OCI-LY7 (cell line): ENCODE results near the gene BAHCC1. TPM values are rescaled to one million over a fixed set of nuclear protein-coding genes. Genes with fewer than 3 reads are reported as not detected.

Experiments
- BruUV-seq: library from RNA; stranded (reverse); fragments of 400-500 nt; replicated peaks from 2 replicates; lab custom pipeline; 2021; lab: Mats Ljungman, UMichigan
- CTCF ChIA-PET: fragments of 300-600 bp; sonication (Branson Sonifier 250); formaldehyde crosslinking; loops from one replicate; lab custom pipeline; 2022; ENCODE audit warnings: antibody characterized with exemption; ENCODE audit not compliant: unreplicated experiment; lab: Charles Lee
- POLR2A ChIA-PET: fragments of 300-600 bp; sonication (Branson Sonifier 250); formaldehyde crosslinking; loops from one replicate; lab custom pipeline; 2022; ENCODE audit warnings: antibody characterized with exemption; lab: Charles Lee
- DNase-seq: peaks from one replicate; pipeline ENCODE4 v3.0.0-alpha.2; 2015; ENCODE audit warnings: low spot score
- H2AFZ ChIP-seq: fragments of 200-600 bp; sonication (generic), shearing (Covaris generic); 2 replicates; pipeline ENCODE4 v1.6.1; 2014; ENCODE audit warnings: mild to moderate bottlenecking, antibody characterized with exemption, low read length, moderate library complexity
- H3K27ac ChIP-seq: fragments of 200-600 bp; sonication (generic); 2 replicates; pipeline ENCODE4 v1.5.1; 2014; ENCODE audit warnings: mixed run types, low read depth, mild to moderate bottlenecking, moderate library complexity, low read length, inconsistent platforms; ENCODE audit not compliant: poor library complexity, severe bottlenecking
- H3K36me3 ChIP-seq: fragments of 200-600 bp; sonication (generic); 2 replicates; pipeline ENCODE4 v1.6.1; 2014; ENCODE audit warnings: mild to moderate bottlenecking, antibody characterized with exemption, low read length, moderate library complexity, mixed read lengths; ENCODE audit not compliant: insufficient read depth
- H3K4me1 ChIP-seq: fragments of 200-600 bp; sonication (generic); 2 replicates; pipeline ENCODE4 v1.5.1; 2014; ENCODE audit warnings: mild to moderate bottlenecking, low read length; ENCODE audit not compliant: insufficient read depth, poor library complexity, severe bottlenecking
- H3K4me2 ChIP-seq: fragments of 200-600 bp; sonication (generic); 2 replicates; pipeline ENCODE4 v1.6.1; 2014; ENCODE audit warnings: mild to moderate bottlenecking, low read length
- H3K4me3 ChIP-seq: fragments of 200-600 bp; sonication (generic); 2 replicates; pipeline ENCODE4 v1.5.1; 2014; ENCODE audit warnings: mild to moderate bottlenecking, low read depth, low read length; ENCODE audit not compliant: poor library complexity, severe bottlenecking
- H3K79me2 ChIP-seq: fragments of 200-600 bp; sonication (generic); 2 replicates; pipeline ENCODE4 v1.6.1; 2016; ENCODE audit warnings: low read depth, mild to moderate bottlenecking, low read length, moderate library complexity, mixed read lengths; ENCODE audit not compliant: insufficient read depth
- H3K9me2 ChIP-seq: fragments of 200-600 bp; sonication (generic); 2 replicates; pipeline ENCODE4 v1.6.1; 2016; ENCODE audit warnings: mild to moderate bottlenecking, low read length, mixed read lengths; ENCODE audit not compliant: insufficient read depth
- H3K9me3 ChIP-seq: fragments of 200-600 bp; sonication (generic); 2 replicates; pipeline ENCODE4 v1.6.1; 2014; ENCODE audit warnings: mild to moderate bottlenecking, mixed run types, low read length, mixed read lengths
- H4K20me1 ChIP-seq: fragments of 200-600 bp; sonication (generic); 2 replicates; pipeline ENCODE4 v1.6.1; 2014; ENCODE audit warnings: mild to moderate bottlenecking, antibody characterized with exemption, low read length, moderate library complexity, mixed read lengths; ENCODE audit not compliant: insufficient read depth
- CTCF ChIP-seq: fragments of 200-600 bp; sonication (generic); conservative IDR thresholded peaks from 2 replicates; pipeline ENCODE4 v1.5.1; 2014; ENCODE audit warnings: mild to moderate bottlenecking, antibody characterized with exemption, low read length, moderate library complexity, mixed read lengths
- EZH2phosphoT487 ChIP-seq: fragments of 200-600 bp; sonication (generic); IDR thresholded peaks from 2 replicates; pipeline ENCODE4 v1.6.1; 2018; ENCODE audit warnings: low read depth, borderline replicate concordance, mild to moderate bottlenecking, mixed run types, antibody characterized with exemption, low read length, moderate library complexity, mixed read lengths
- intact Hi-C: fragments of 100-400 bp; cut with micrococcal nuclease; formaldehyde crosslinking; loops from one replicate; pipeline ENCODE4 v1.10.0; 2022; ENCODE audit not compliant: unreplicated experiment
- total RNA-seq, 2 experiments: library from RNA; depleted of rRNA in 1 of 2; stranded (reverse); fragments of >200 nt in 1 of 2; shearing (Covaris generic) in 1 of 2; gene quantifications; 2 replicates each; pipeline ENCODE4 v1.2.3, GENCODE V29; 2014 to 2022

Gene BAHCC1
- total RNA-seq, 2 experiments from 2014 or later = 5.2 to 5.5 TPM

GRCh38 chr17:81488276-81488860 is 93.1 kb downstream of the BAHCC1 start:
- peak overlapping the region; percentile 61 for H3K4me2 ChIP-seq
- ChIA-PET POLR2A (no interaction called here), CTCF (no interaction called here)
- intact Hi-C loops = no loop called here
- H3K4me1 ChIP-seq = peaks cover 53% of the 10 kb centered on the region
- no peaks in the 10 kb centered on the region for H3K79me2 ChIP-seq
- no peaks in the 10 kb centered on the region for H3K9me3 ChIP-seq
- H3K36me3 ChIP-seq = no peaks in the 10 kb centered on the region
- BruUV-seq = no TSS peak
- peak overlapping the region; percentile 65; the same call in 1 of the 2 replicates for H2AFZ ChIP-seq
- H3K9me2 ChIP-seq = no peaks in the 10 kb centered on the region
- TF ChIP-seq EZH2phosphoT487 (no peak), CTCF (no peak)
- DNase-seq = peak; percentile 45
- no peaks in the 10 kb centered on the region for H4K20me1 ChIP-seq
- H3K27ac ChIP-seq = peak overlapping the region; percentile 48
- peak overlapping the region; percentile 65 for H3K4me3 ChIP-seq

- intact Hi-C loops = no loop called here
- H4K20me1 ChIP-seq = no peaks in the 10 kb centered on the region
- H2AFZ ChIP-seq = no peak overlapping the region
- BruUV-seq = no TSS peak
- H3K27ac ChIP-seq = no peak overlapping the region
- H3K4me2 ChIP-seq = no peak overlapping the region
- H3K79me2 ChIP-seq = no peaks in the 10 kb centered on the region
- H3K4me3 ChIP-seq = no peak overlapping the region
- DNase-seq = no peak
- CTCF ChIA-PET = interaction anchor here (0.6 to 0.7 kb wide), 2 partner anchors 37 to 236 kb away, joined by 3 to 22 read pairs; no protein-coding TSS in a partner anchor
- POLR2A ChIA-PET = interaction anchor here (0.6 to 1.6 kb wide), 3 partner anchors 19 to 228 kb away, joined by 4 to 7 read pairs (median 4); no protein-coding TSS in a partner anchor
- TF ChIP-seq CTCF (no peak), EZH2phosphoT487 (no peak)
- no peaks in the 10 kb centered on the region for H3K9me2 ChIP-seq
- H3K36me3 ChIP-seq = no peaks in the 10 kb centered on the region
- H3K9me3 ChIP-seq = no peaks in the 10 kb centered on the region
- H3K4me1 ChIP-seq = peaks cover 46% of the 10 kb centered on the region
These were observed 94.0 kb downstream of the BAHCC1 start for GRCh38 chr17:81489012-81489997.
